HG02938 (cell line): ENCODE results near the gene FER1L5.

Source experiments
- ATAC-seq: cut with Tn5 transposase; IDR thresholded peaks from one replicate; pipeline ENCODE4 v1.9.1; 2021; ENCODE audit warnings: mild to moderate bottlenecking, moderate library complexity; ENCODE audit not compliant: unreplicated experiment

Gene FER1L5

GRCh38 chr2:96642564-96643360 is at the start of gene FER1L5:
Gene FER1L5, plus strand, starts transcription at chr2:96642764. Its CDS starts 73 bp downstream, at chr2:96642837.
- no peak for ATAC-seq

GRCh38 chr2:96594282-96594681 is 48.3 kb upstream of the FER1L5 start:
- ATAC-seq: no peak

- ATAC-seq: no peak
These were observed 47.8 kb upstream of the FER1L5 start for GRCh38 chr2:96594691-96595152.

- no peak for ATAC-seq
These were observed 46.0 kb upstream of the FER1L5 start for GRCh38 chr2:96596596-96596995.

GRCh38 chr2:96599941-96600340 is 42.6 kb upstream of the FER1L5 start:
- no peak for ATAC-seq

GRCh38 chr2:96601382-96602292 is 40.9 kb upstream of the FER1L5 start:
- ATAC-seq: no peak

- ATAC-seq: no peak
These were observed 40.2 kb upstream of the FER1L5 start for GRCh38 chr2:96602330-96602823.

- no peak for ATAC-seq
These were observed 38.5 kb upstream of the FER1L5 start for GRCh38 chr2:96604104-96604503.

GRCh38 chr2:96608469-96609455 is 33.8 kb upstream of the FER1L5 start:
- ATAC-seq: no peak

GRCh38 chr2:96616128-96616527 is 26.4 kb upstream of the FER1L5 start:
- ATAC-seq: no peak

- no peak for ATAC-seq
These were observed 26.0 kb upstream of the FER1L5 start for GRCh38 chr2:96616535-96616934.

- ATAC-seq: no peak
These were observed 25.6 kb upstream of the FER1L5 start for GRCh38 chr2:96617012-96617411.

- no peak for ATAC-seq
These were observed 23.8 kb upstream of the FER1L5 start for GRCh38 chr2:96618596-96619283.

- ATAC-seq: no peak
These were observed 20.0 kb upstream of the FER1L5 start for GRCh38 chr2:96622544-96622943.

- ATAC-seq: no peak
These were observed 19.4 kb upstream of the FER1L5 start for GRCh38 chr2:96623116-96623515.

GRCh38 chr2:96625571-96626552 is 16.7 kb upstream of the FER1L5 start:
- no peak for ATAC-seq

GRCh38 chr2:96626553-96626942 is 16.0 kb upstream of the FER1L5 start:
- no peak for ATAC-seq

GRCh38 chr2:96631804-96632435 is 10.6 kb upstream of the FER1L5 start:
- no peak for ATAC-seq
